NT2/D1 (cell line): ENCODE data around the gene EML6.

Experiments
- DNase-seq: peaks from one replicate; pipeline ENCODE4 v3.0.0-alpha.2; 2011; ENCODE audit warnings: low read depth, low spot score
- H3K27me3 ChIP-seq: 2 replicates; pipeline ENCODE4 v1.6.0; 2011; ENCODE audit warnings: mild to moderate bottlenecking; ENCODE audit not compliant: insufficient read length, insufficient read depth
- H3K36me3 ChIP-seq: 2 replicates; pipeline ENCODE4 v1.6.1; 2011; ENCODE audit warnings: mild to moderate bottlenecking, low read length, mixed read lengths; ENCODE audit not compliant: insufficient read depth, insufficient read length
- H3K4me1 ChIP-seq: 2 replicates; pipeline ENCODE4 v1.5.1; 2011; ENCODE audit not compliant: insufficient read depth, insufficient read length
- H3K4me3 ChIP-seq: 2 replicates; pipeline ENCODE4 v1.5.1; 2011; ENCODE audit warnings: low read depth; ENCODE audit not compliant: insufficient read length
- H3K9ac ChIP-seq: 2 replicates; pipeline ENCODE4 v1.6.0; 2011; ENCODE audit warnings: low read depth; ENCODE audit not compliant: insufficient read length
- H3K9me3 ChIP-seq: 2 replicates; pipeline ENCODE4 v1.5.1; 2011; ENCODE audit warnings: mild to moderate bottlenecking, low read length; ENCODE audit not compliant: insufficient read depth
- SUZ12 ChIP-seq: IDR thresholded peaks from 2 replicates; pipeline ENCODE4 v1.6.1; 2011; ENCODE audit not compliant: insufficient read length, insufficient read depth; ENCODE audit errors: extremely low read depth
- YY1 ChIP-seq: IDR thresholded peaks from 2 replicates; pipeline ENCODE4 v1.6.1; 2011; ENCODE audit not compliant: insufficient read length, insufficient read depth
- ZNF274 ChIP-seq: IDR thresholded peaks from 2 replicates; pipeline ENCODE4 v1.6.1; 2011; ENCODE audit warnings: mild to moderate bottlenecking, low read depth, low read length

EML6 gene

DNA sequence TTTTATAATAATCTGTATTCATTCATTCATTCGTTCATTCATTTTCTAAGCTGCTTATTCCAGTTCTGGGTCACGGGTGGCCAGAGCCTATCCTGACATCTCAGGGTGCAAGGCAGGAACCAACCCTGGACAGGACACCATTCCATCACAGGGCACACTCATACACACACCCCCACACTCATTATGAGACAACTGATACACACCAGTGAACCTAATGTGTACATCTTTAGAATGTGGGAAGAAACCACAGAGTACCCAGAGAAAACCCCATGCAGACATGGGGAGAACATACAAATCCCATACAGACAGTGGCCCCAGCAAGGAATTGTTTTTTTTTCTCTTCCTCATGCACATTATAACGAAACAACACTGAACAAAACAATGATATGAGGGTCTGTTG, 272.1 kb downstream of the EML6 start:
- Histone ChIP-seq H3K36me3 (peaks cover 2% of the 10 kb centered on the region), H3K9ac (no peak overlapping the region), H3K9me3 (no peaks in the 10 kb centered on the region), H3K4me3 (no peak overlapping the region), H3K4me1 (no peaks in the 10 kb centered on the region), H3K27me3 (no peaks in the 10 kb centered on the region)
- DNase-seq = no peak
- TF ChIP-seq SUZ12 = no peak
- TF ChIP-seq ZNF274 = no peak
- no peak for TF ChIP-seq YY1

DNA sequence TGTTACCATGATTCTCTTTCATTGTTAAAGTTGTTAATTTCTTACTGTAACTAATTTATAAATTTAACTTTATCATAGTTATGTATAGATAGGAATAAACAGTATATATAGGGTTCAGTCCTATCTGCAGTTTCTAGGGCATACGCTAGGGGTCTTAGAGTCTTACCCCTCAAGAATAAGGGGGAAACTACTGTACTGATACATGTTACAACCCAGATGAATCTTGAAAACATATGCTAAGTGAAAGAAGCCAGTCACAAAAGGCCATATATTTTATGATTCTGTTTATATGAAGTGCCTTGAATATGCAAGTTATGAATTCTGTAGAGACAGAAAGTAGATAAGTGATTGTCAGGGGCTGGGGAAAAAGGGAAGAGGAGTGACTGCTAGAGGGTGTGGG, 274.4 kb downstream of the EML6 start:
- Histone ChIP-seq H3K27me3 (no peaks in the 10 kb centered on the region), H3K9ac (no peak overlapping the region), H3K4me1 (no peaks in the 10 kb centered on the region), H3K4me3 (no peak overlapping the region), H3K9me3 (no peaks in the 10 kb centered on the region), H3K36me3 (no peaks in the 10 kb centered on the region)
- DNase-seq = no peak
- TF ChIP-seq YY1 (no peak), ZNF274 (no peak), SUZ12 (no peak)

DNA sequence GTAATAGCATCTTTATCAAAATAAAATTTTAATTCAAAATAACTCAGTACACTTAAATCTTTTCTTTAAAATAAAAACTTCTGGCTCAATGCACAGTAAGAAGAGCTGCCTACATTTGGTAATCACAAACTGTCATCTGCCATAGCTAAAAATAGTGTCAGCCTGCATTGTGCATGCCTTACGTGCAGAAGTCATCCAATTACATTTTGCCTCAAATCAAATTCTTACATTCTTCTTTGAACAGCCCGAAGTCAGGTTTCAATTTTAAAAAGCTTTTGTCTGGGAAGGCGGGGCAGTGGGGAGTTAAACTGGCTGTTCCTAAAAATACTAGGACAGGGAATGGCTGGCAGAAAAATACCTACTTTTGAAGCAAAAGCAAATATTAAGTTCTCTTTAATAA, 275.7 kb downstream of the EML6 start:
- H3K4me3 ChIP-seq = no peak overlapping the region
- TF ChIP-seq SUZ12 (no peak), ZNF274 (no peak), YY1 (no peak)
- no peak overlapping the region for H3K9ac ChIP-seq
- H3K4me1 ChIP-seq = no peaks in the 10 kb centered on the region
- H3K36me3 ChIP-seq = no peaks in the 10 kb centered on the region
- H3K9me3 ChIP-seq = no peaks in the 10 kb centered on the region
- H3K27me3 ChIP-seq = no peaks in the 10 kb centered on the region
- DNase-seq = no peak

DNA sequence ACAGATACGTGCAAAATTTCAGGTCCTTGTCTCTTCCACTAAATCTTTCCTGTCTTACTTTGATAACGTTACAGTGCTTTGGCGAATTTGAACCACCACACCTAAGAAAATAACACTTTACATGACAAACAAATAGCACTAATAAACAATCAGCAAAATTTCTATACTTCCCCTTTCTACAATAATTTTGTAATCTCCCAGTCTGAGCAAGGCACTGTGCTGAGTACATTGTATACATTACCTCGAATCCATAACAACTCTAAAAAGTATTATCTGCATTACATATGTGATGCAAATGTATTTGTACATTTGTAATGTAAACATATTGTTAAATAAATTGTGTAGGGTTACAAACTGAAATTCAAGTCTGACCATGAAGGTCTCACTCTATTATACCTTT, 276.9 kb downstream of the EML6 start:
- H3K4me3 ChIP-seq = no peak overlapping the region
- H3K27me3 ChIP-seq = no peaks in the 10 kb centered on the region
- no peaks in the 10 kb centered on the region for H3K4me1 ChIP-seq
- no peaks in the 10 kb centered on the region for H3K9me3 ChIP-seq
- H3K36me3 ChIP-seq = no peaks in the 10 kb centered on the region
- no peak for TF ChIP-seq YY1
- no peak for TF ChIP-seq ZNF274
- TF ChIP-seq SUZ12 = no peak
- H3K9ac ChIP-seq = no peak overlapping the region
- no peak for DNase-seq

DNA sequence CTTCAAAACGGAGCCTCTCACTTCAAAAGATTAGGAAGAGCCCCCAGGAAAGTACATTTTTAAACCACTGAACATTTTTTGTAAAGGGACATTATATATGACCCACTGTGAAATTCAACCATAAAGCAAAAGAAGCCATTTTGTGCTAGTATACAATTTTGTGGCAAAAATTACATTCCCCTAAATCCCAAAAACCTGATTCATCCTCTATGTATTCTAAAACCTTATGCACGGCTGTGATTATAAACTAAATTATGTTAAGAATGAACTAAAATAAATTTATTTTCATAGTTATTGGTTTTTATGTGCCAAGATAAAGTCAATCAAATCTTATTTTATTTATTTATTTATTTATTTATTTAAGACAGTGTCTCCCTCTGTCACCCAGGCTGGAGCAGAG, 278.3 kb downstream of the EML6 start:
- H3K36me3 ChIP-seq = no peaks in the 10 kb centered on the region
- H3K9me3 ChIP-seq = no peaks in the 10 kb centered on the region
- H3K9ac ChIP-seq = no peak overlapping the region
- DNase-seq = no peak
- H3K27me3 ChIP-seq = no peaks in the 10 kb centered on the region
- TF ChIP-seq YY1 (no peak), ZNF274 (no peak), SUZ12 (no peak)
- no peaks in the 10 kb centered on the region for H3K4me1 ChIP-seq
- no peak overlapping the region for H3K4me3 ChIP-seq

DNA sequence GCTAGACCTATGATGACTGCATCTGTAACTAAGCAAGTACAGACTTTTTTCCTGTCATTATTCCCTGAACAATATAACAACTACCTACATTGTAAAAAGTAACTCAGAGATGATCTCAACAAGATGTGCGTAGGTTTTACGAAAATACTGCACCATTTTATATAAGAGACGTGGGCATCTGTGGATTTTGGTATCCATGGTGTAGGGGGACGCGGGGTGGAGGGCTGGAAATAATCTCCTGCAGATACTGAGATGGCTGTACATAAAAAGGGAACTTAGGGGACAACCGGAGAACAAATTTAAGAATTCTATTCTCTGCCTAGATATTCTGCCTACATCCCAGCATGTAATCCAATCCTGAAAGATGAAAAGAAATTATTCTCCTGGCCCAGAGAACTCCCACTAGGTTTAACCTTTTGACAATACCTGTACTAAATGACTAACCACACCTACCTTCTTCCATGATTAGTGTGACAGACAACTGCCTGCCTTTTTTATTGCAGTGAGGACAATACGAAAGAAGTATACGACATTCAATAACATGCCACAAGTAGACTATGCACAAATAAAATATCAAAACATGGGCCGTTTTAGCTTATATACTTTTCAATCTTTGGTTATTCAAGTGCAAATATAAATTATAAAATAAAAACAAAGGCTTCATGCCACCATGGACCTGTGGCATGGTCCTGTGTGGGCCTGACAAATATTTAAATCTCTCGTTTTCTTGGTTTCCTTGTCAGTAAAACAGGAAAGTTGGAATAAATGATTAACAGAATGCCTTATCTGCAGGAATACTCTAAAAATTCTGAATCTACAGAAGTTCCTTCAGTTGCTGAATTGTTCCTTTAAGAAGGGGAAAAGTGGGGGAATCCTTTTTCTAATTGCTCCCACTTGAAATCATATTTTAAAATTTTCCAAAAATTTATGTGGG, 280.5 kb downstream of the EML6 start:
- Histone ChIP-seq H3K9me3 (no peaks in the 10 kb centered on the region), H3K27me3 (no peaks in the 10 kb centered on the region), H3K36me3 (no peaks in the 10 kb centered on the region), H3K4me3 (no peak overlapping the region), H3K4me1 (no peaks in the 10 kb centered on the region), H3K9ac (no peak overlapping the region)
- TF ChIP-seq SUZ12 (no peak), ZNF274 (no peak), YY1 (no peak)
- no peak for DNase-seq

DNA sequence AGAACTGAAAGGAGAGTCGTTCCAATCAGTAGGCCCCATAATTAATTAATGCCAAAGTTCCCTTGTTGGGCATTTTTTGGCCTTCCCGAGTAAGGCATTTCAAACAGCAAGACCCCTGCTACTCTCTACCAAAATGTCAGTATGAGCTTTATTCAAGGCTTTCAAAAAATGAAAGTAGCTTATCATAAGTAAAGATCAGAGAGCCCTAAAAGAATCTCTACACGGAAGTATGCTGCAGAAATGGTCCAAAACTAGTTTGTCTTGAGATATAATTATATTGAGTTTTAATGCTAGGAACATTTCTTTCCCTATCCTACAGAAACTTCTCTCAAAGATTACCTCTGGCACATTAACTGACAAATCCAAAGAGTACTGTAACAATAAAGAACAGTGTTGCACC, 282.8 kb downstream of the EML6 start:
- no peaks in the 10 kb centered on the region for H3K27me3 ChIP-seq
- H3K9ac ChIP-seq = no peak overlapping the region
- no peaks in the 10 kb centered on the region for H3K4me1 ChIP-seq
- no peaks in the 10 kb centered on the region for H3K36me3 ChIP-seq
- DNase-seq = no peak
- H3K4me3 ChIP-seq = no peak overlapping the region
- H3K9me3 ChIP-seq = no peaks in the 10 kb centered on the region
- TF ChIP-seq SUZ12 (no peak), YY1 (no peak), ZNF274 (no peak)
